DMS114 treated with DMSO at 0.1 percent for 48 hours (cell line): ENCODE measurements around the gene PAX2.

Source experiments
- DNase-seq: peaks from one replicate; lab custom pipeline; 2025; ENCODE audit not compliant: unreplicated experiment; lab: John Stamatoyannopoulos, UW

Gene PAX2

DNA sequence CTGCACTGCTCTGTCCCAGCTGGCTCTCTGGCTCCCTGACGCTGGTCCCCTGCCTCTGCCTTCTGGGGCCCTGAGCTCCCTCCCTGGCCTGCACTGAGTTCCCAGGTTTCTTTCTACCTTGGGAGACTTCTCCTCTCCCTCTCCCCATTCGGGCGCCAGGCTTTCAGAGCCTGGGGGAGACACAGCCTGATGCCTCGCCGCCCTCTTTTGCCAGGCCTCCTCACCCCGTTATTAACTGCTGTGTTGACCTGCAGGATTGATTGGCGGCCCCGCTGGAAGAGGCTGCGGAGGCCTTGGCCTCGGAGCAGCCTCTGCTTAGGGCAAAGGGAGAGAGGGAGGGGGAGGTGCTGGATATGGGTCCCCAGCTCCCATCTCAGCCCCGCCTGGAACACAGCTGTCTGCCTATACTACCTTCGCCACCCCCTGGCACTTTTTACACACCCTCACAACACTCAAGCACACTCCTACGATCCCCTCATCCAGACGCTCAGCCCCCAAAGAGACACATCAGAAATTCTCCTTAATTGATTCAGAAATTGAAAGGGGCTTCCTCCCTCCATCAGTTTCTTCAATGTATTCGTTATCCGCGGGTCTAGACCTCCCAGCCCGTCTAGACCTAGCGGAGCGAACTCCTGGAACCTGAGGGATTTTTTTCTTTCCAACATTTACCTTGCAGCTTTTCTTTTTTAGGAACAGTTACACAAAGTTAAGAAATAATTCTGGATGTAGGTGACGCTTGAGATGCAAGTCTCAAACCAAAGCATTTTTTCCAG lies 7.1 kb upstream of the PAX2 start:
- no peak for DNase-seq

- DNase-seq: no peak
Observed at GRCh38 chr10:100739517-100740368, 5.6 kb upstream of the PAX2 start.

DNA sequence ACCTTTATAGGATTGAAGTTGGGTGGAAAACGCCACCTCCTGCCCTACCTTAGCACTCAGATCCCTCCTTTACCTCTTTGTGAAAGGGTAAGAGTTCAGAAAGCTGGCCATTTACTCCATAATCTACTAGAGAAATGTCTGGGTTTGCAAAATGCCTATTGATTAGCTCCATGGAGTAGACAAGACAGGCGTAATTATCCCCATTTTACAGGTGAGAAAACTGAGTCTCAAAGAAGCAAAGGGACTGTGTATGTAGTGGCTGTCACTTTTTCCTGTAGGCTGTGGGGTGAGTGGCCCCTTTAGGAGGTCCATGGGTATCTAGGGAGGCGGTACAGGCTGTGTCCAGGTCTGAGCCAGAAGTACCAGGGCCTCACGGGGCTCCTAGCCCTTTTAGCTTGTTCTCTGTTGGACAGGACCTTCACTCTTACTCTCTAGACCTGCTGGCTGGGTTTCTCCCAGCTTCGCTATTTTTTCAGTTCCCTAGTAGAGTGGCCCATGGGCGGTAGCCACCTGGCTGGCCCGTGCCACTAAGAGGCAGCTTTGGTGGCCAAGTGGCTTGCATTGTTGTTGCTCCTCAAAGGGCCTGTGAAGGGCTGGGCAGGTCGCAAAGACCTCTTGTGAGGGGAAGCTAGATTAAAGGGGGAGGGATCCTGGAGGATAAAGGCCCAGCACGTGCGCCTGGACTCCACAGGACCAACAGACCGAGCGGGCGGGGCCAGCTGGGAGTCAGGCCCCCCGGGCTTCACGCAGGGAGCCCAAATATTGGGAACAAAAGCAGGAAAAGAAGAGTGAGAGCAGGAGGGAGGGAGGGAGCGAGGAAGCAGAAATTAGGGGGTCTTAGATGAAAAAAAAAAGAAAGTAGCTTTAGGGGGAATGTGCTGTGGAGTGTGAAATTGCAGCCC lies 4.7 kb upstream of the PAX2 start:
- DNase-seq: no peak

DNA sequence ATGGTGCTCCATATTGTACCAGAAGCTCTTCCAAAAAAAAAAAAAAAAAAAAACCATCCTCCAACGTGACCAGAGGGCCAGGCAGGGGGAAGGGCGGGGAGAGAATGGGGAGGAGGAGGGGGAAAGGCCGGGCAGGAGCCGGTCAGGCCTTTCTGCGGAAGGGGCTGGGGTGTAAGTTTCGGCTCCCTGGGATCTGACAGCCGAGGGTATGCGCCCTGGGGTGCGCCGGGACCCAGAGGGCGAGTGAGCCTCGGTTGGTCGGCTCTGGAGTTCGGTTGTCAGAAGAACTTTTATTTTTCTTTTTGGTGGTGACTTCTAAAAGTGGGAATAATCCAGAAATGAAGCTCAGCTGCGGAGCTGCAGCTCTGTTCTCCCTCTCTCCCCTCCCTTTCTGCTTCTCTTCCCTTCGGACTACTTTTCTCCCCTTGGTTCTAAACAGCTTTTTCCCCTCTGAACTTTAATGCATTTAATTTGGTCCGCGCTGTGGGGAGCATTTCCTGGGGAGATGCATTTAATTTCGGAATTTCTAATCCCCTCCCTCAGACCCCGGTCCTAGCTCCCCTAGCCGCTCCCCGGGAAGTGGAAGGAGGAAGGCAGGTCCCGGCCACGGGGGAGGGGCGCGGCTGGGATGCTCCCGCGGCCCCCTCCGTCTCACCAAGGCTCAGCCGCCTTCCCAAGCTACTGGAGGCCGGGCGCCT lies 3.9 kb upstream of the PAX2 start:
- DNase-seq: no peak

GRCh38 chr10:100742076-100742771 lies 3.2 kb upstream of the PAX2 start:
- DNase-seq: no peak

DNA sequence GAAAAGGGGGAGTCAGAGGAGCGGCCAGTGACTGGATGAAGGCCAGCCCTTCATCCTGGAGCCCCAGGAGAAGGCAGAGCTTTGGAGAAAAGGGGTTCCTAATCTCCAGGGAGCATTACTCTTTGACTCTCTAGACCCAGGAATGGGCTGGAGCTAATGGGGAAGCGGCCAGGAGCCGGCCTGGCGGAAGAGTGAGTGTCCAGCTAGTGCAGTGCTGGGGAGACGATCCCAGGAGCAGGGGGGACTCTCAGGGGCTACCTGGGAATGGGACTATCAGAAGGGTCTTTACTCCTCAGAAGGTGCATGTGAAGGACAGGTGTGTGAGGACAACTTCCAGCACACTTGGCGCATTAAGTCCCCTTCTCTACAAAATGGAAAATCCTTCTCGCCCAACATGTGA lies 2.4 kb upstream of the PAX2 start:
- no peak for DNase-seq

- DNase-seq: peak; percentile 64
Observed at GRCh38 chr10:100743626-100744135, 1.7 kb upstream of the PAX2 start.

DNA sequence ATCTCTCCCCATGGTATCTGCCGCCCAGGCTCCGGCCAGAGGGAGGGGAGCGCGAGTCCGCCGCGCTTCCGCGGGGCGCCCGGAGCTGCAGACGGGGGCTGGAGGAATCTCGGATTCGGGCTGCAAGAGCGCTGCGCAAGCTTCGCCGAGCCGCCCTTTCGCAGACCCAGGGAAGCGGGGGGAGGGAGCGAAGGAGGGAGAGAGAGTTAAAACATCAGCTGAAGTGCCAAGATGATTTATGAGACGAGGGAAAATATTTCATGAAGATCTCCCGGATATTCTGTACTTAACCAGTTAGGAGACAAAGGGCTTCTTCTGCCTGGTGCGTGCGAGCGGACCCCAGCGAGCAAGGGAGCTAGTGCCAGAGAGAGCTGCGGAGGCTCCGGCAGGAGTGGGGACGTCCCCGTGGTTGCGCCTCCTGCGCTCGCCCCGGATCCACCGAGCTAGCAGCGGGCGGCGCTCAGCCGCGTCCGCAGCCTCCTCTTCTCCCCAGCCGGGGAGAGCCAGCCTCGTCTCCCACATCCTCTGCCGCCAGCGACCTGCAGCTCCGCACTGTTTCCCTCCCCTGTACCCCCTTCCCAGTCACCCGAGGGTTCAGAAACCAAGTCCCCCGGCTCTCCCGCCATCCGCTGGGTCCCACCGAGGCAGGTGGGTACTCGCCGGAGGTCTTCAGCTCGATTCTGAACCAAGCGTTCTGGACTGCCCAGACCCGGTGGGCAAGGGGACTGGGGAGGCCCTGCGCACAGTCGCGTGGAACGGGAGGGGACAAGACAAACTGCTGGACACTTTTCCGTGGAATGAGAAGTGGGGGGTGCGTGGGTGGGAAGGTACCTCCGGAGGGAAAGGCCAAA lies 1.0 kb upstream of the PAX2 start:
- DNase-seq: no peak

GRCh38 chr10:100745882-100746783 lies 751 bp downstream of the PAX2 start:
- DNase-seq: no peak

- DNase-seq: no peak
Observed at GRCh38 chr10:100746784-100747455, 1.5 kb downstream of the PAX2 start.

GRCh38 chr10:100747456-100748230 lies 2.3 kb downstream of the PAX2 start:
- no peak for DNase-seq

- no peak for DNase-seq
Observed at GRCh38 chr10:100748231-100749058, 3.1 kb downstream of the PAX2 start.

DNA sequence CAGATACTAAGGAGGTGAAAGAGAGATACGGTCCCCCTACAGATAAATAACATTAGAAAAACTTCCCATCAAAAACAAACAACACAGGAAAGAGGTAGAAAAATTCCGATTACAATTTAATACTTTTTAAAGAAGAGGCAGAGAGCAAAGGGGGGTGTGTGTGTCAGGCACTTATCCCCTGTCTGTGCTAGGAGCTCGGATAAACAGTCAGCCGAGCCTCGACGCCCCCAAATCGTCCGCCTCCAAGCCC lies 3.6 kb downstream of the PAX2 start:
- no peak for DNase-seq

GRCh38 chr10:100749309-100750217 lies 4.2 kb downstream of the PAX2 start:
- no peak for DNase-seq
